HG03025 (cell line): ENCODE measurements around the gene GHRHR.

Experiments
- ATAC-seq: cut with Tn5 transposase; IDR thresholded peaks from one replicate; pipeline ENCODE4 v1.9.1; 2021; ENCODE audit warnings: mild to moderate bottlenecking, moderate library complexity; ENCODE audit not compliant: unreplicated experiment, low FRiP score

GHRHR gene

GRCh38 chr7:30983042-30983913 lies 19.5 kb downstream of the GHRHR start:
- ATAC-seq = no peak

GRCh38 chr7:30983914-30984247 lies 20.1 kb downstream of the GHRHR start:
- ATAC-seq = no peak

- ATAC-seq = no peak
These were observed 20.8 kb downstream of the GHRHR start for GRCh38 chr7:30984359-30985107.

GRCh38 chr7:30985756-30986155 lies 22.0 kb downstream of the GHRHR start:
- ATAC-seq = no peak

GRCh38 chr7:30986331-30986730 lies 22.6 kb downstream of the GHRHR start:
- no peak for ATAC-seq

- no peak for ATAC-seq
These were observed 23.0 kb downstream of the GHRHR start for GRCh38 chr7:30986738-30987137.

- ATAC-seq = no peak
These were observed 23.4 kb downstream of the GHRHR start for GRCh38 chr7:30987178-30987577.

- no peak for ATAC-seq
These were observed 24.2 kb downstream of the GHRHR start for GRCh38 chr7:30987936-30988335.

- ATAC-seq = no peak
These were observed 24.7 kb downstream of the GHRHR start for GRCh38 chr7:30988351-30989005.

- ATAC-seq = no peak
These were observed 25.5 kb downstream of the GHRHR start for GRCh38 chr7:30989008-30989823.

- ATAC-seq = no peak
These were observed 26.3 kb downstream of the GHRHR start for GRCh38 chr7:30989824-30990672.

GRCh38 chr7:30990673-30991170 lies 27.0 kb downstream of the GHRHR start:
- no peak for ATAC-seq

GRCh38 chr7:30992414-30992813 lies 28.7 kb downstream of the GHRHR start:
- no peak for ATAC-seq

- no peak for ATAC-seq
These were observed 30.7 kb downstream of the GHRHR start for GRCh38 chr7:30994206-30995100.

- ATAC-seq = no peak
These were observed 31.8 kb downstream of the GHRHR start for GRCh38 chr7:30995536-30995935.

GRCh38 chr7:30996256-30996655 lies 32.5 kb downstream of the GHRHR start:
- no peak for ATAC-seq

GRCh38 chr7:30996883-30997282 lies 33.1 kb downstream of the GHRHR start:
- no peak for ATAC-seq

- ATAC-seq = no peak
These were observed 33.6 kb downstream of the GHRHR start for GRCh38 chr7:30997316-30997715.
